RPMI7951 (cell line): ENCODE measurements around the gene SLC37A4. TPM values are rescaled to one million over a fixed set of nuclear protein-coding genes. Genes with fewer than 3 reads are reported as not detected.
A peak's percentile ranks its signal among the peaks of the same experiment; 100 is the strongest.
"Not testable (repeated sequence)": the region's sequence is repeated elsewhere in the genome, so short reads cannot be mapped to it uniquely, and the experiment has no call there.

Source experiments
- DNase-seq: peaks from one replicate; pipeline ENCODE4 v3.0.0-alpha.2; 2012; ENCODE audit warnings: low read depth
- total RNA-seq: library from RNA; depleted of rRNA; stranded (reverse); fragments of >200 nt; shearing (Covaris generic); gene quantifications from 2 replicates; pipeline ENCODE4 v1.2.3, GENCODE V29; 2014

SLC37A4 gene
- total RNA-seq, 1 experiment from 2014 or later, result 18.6 TPM

DNA sequence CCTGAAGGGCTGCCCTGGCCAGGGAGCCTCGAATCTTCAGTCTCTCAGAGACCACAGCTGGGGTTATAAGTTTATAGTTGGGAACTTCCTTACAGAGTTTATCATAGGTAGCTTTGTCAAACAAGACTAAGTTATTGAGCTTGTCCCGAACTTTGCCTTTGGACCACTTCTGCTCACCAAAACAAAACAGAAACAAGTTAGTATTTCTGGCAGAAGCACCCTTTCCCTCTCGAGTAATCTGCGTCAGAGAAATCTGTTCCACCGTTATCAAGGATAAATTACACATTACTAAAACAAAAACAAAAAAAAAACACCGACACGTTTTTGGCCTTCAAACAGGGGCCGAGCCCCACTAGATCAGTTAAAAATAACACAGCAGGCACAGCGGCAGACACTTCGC is 13.3 kb downstream of the SLC37A4 start:
- not testable (repeated sequence) for DNase-seq

- DNase-seq, result no peak
Measured at GRCh38 chr11:119016216-119017009, 14.3 kb downstream of the SLC37A4 start.

DNA sequence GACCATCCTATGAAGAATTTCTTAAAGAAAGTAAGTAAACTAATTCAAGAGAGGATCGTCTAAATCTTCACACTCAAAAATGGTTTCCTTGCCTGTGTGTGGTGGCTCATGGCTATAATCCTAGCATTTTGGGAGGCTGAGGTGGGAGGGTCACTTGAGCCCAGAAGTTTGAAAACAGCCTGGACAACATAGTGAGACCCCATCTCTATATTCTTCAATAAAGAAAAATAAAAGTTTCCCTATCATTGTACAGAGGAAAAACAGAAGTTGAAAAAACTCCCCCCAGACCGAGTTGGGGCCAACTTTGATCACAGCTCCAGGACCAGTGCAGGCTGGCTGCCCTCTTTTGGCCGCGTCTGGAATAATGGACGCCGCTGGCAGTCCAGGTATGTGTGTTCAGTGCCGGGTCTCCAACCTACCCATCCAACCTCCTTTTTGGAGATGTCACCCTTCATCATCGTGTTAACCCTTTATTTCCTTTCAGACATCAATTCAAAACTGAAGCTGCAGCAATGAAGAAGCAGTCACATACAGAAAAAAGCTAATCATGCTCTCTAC is 15.5 kb downstream of the SLC37A4 start:
- DNase-seq, result no peak

GRCh38 chr11:119014209-119014924 is 16.3 kb downstream of the SLC37A4 start:
- no peak for DNase-seq

DNA sequence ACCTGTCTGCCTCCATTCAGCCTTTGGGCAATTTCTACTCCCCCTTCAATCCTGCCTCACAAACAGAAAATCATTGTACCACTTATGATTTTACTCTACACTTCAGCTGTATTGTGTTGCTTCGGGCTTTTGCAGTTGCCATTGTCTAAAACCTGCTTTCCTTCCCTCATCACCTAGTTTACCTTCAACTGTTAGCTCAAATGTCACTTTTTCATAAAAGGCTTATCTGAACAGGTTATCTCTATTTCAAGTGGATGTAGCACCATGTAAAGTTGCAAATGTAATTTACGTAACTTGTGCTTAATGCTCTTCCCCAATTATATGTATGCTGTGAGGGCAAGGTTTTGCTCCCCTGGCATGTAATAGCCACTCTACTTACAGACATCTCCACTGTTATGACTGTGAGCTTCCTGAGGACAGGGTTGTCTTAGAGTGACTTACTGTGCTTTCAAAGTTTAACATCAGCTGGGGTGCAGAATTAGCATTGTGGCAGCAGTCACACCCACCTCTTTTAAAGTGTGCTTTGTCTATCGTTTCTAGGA is 18.0 kb downstream of the SLC37A4 start:
- DNase-seq, result no peak

DNA sequence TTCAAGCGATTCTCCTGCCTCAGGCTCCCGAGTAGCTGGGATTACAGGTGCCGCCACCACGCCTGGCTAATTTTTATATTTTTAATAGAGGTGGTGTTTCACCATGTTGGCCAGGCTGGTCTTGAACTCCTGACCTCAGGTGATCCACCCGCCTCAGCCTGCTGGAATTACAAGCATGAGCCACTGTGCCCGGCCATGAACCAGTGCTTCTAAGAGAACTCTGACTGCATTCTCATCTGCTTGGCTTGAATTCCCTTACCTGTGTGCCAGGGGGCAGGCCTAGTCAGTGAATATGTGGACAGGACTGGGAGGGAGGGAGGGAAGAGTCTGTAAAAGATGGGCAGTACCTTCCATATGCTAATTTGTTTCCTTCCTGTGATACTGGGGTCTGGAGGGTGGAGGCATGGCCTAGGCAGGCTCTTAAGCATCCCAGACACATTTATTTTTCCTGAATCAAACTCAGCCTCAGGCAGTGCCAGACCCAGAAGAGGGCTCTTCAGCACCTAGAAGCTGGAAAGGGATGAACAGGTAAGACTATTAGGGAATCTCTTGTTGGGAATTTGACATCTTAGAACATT is 19.1 kb downstream of the SLC37A4 start:
- no peak for DNase-seq

GRCh38 chr11:119006656-119007055 is 24.0 kb downstream of the SLC37A4 start:
- no peak for DNase-seq

- DNase-seq, result peak; percentile 10
Measured at GRCh38 chr11:119000906-119001305, 29.8 kb downstream of the SLC37A4 start.

DNA sequence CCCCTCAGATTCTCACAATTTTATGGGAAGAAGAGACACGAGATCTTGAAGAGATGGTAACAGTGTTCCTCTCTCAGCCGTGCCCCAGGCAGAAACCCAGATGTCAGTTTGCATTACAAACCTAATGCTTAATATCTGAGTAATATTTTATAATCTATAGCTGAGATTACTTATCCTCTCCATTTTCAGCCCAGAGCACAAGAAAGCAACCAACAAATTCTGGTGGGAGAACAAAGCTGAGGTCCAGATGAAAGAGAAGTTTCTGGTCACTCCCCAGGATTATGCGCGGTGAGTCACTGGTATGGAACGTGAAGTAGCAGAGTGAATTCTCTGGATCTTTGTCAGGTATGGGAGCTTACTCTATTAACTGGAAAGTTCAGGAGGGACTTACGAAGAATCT is 31.9 kb downstream of the SLC37A4 start:
- DNase-seq, result peak; percentile 78

DNA sequence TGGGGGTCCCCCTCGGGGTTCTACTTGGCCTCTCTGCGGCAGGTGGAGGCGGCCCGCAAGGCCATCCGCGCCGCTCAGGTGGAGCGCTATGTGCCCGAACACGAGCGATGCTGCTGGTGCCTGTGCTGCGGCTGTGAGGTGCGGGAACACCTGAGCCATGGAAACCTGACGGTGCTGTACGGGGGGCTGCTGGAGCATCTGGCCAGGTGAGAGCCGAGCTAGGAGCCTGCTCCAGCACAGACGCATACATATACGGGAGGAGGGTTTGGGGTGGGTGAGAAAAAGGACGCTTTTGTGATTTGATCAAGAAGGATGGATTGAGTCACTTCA is 32.3 kb downstream of the SLC37A4 start:
- DNase-seq, result no peak

- DNase-seq, result peak; percentile 85
Measured at GRCh38 chr11:118997627-118998387, 32.9 kb downstream of the SLC37A4 start, which contains the start of gene CENATAC. Gene CENATAC, plus strand, starts transcription at chr11:118998138. Its CDS starts 60 bp downstream, at chr11:118998198.

DNA sequence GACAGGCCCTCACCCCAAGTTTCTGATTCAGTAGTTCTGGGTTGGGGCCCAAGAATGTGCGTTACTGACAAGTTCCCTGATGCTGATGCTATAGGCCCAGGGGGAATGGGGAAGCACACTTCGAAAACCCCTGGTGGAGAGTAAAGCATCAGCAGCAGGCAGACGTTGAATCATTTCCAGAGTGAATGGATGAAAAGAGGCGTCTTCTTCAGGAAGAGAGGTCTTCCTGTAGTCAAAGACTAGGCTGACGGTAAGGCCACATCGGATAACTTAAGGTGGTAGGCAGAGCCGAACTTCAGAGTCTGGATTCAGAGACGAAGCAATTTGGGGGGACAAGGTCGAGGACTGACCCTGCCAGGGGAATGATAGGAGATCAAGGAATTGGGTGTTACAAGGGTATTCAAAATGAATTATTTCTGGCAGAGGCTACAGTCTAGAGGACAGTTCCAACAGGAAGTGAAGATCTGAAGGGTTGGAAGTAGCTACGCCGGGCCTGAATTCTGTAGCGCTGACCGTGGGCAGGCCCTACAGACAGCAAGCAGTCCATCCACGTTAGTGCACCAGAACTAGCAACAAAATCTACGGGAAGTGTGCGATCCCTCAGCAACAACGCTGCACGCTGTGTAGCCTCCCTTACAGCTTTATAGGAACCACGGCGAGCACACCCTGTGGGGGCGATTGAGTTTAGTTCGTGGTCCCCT is 33.6 kb downstream of the SLC37A4 start:
- DNase-seq, result peak; percentile 34

GRCh38 chr11:118991486-118992038 is 39.1 kb downstream of the SLC37A4 start:
- DNase-seq, result not testable (repeated sequence)

- DNase-seq, result no peak
Measured at GRCh38 chr11:118988280-118988679, 42.4 kb downstream of the SLC37A4 start.

DNA sequence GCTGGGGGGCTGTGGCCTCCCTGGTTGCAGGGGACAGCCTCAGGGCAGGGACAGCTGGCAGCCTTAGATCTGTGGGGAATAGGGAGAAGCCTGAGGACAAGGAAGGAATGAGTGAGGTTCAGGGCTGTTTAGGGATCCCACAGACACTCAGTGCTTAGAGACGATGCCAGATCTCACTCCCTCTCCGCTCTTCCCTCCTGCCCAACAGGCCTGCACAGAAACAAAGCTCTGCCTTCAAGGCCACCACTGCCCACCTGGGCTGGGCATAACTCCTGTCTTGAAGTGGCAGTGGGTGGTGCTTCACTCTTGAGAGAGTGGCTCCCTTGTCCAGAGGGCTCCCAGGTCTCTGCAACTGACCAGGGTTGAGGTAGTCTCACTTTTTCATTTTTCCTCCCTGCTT is 45.9 kb downstream of the SLC37A4 start:
- no peak for DNase-seq

- not testable (repeated sequence) for DNase-seq
Measured at GRCh38 chr11:118984337-118984736, 46.3 kb downstream of the SLC37A4 start.

- no peak for DNase-seq
Measured at GRCh38 chr11:118980191-118980881, 50.3 kb downstream of the SLC37A4 start.

GRCh38 chr11:118979434-118979833 is 51.2 kb downstream of the SLC37A4 start:
- no peak for DNase-seq

- DNase-seq, result peak; percentile 66
Measured at GRCh38 chr11:118975771-118976709, 54.6 kb downstream of the SLC37A4 start.
